Measurements from ENCODE around the gene RECK.

Gene RECK

GRCh38 chr9:36029202-36029601 is 7.5 kb upstream of the RECK start:
- no peak for DNase-seq (ENCODE audit: low spot score)

GRCh38 chr9:36029765-36030528 is 6.8 kb upstream of the RECK start:
- DNase-seq (ENCODE audit: low spot score), result no peak

- no peak for DNase-seq (ENCODE audit: low spot score)
Observed at GRCh38 chr9:36030871-36031270, 5.8 kb upstream of the RECK start.

GRCh38 chr9:36031774-36032555 is 4.7 kb upstream of the RECK start:
- no peak for DNase-seq (ENCODE audit: low spot score)

GRCh38 chr9:36033788-36034187 is 2.9 kb upstream of the RECK start:
- no peak for DNase-seq (ENCODE audit: low spot score)

- DNase-seq (ENCODE audit: low spot score), result no peak
Observed at GRCh38 chr9:36034234-36034633, 2.5 kb upstream of the RECK start.

GRCh38 chr9:36035006-36035405 is 1.7 kb upstream of the RECK start:
- no peak for DNase-seq (ENCODE audit: low spot score)

- no peak for DNase-seq (ENCODE audit: low spot score)
Observed at GRCh38 chr9:36036253-36036779, 397 bp upstream of the RECK start.

- peak; percentile 9 for DNase-seq (ENCODE audit: low spot score)
Observed at GRCh38 chr9:36037549-36038122, 923 bp downstream of the RECK start.

GRCh38 chr9:36039121-36039520 is 2.4 kb downstream of the RECK start:
- DNase-seq (ENCODE audit: low spot score), result no peak

GRCh38 chr9:36039696-36040095 is 3.0 kb downstream of the RECK start:
- no peak for DNase-seq (ENCODE audit: low spot score)

- no peak for DNase-seq (ENCODE audit: low spot score)
Observed at GRCh38 chr9:36040271-36040925, 3.7 kb downstream of the RECK start.

- no peak for DNase-seq (ENCODE audit: low spot score)
Observed at GRCh38 chr9:36041506-36041905, 4.8 kb downstream of the RECK start.

- no peak for DNase-seq (ENCODE audit: low spot score)
Observed at GRCh38 chr9:36045610-36046009, 8.9 kb downstream of the RECK start.

GRCh38 chr9:36046923-36047322 is 10.2 kb downstream of the RECK start:
- DNase-seq (ENCODE audit: low spot score), result peak; percentile 16

- DNase-seq (ENCODE audit: low spot score), result no peak
Observed at GRCh38 chr9:36049408-36049807, 12.7 kb downstream of the RECK start.

GRCh38 chr9:36050476-36050875 is 13.8 kb downstream of the RECK start:
- no peak for DNase-seq (ENCODE audit: low spot score)

GRCh38 chr9:36051317-36051716 is 14.6 kb downstream of the RECK start:
- no peak for DNase-seq (ENCODE audit: low spot score)

- no peak for DNase-seq (ENCODE audit: low spot score)
Observed at GRCh38 chr9:36053971-36054370, 17.3 kb downstream of the RECK start.

- no peak for DNase-seq (ENCODE audit: low spot score)
Observed at GRCh38 chr9:36056896-36057295, 20.2 kb downstream of the RECK start.

- DNase-seq (ENCODE audit: low spot score), result no peak
Observed at GRCh38 chr9:36063804-36064447, 27.2 kb downstream of the RECK start.

Measured in HuH-7 (cell line).